CD14-positive monocyte (primary cell): ENCODE results near the gene SEC63. TPM values are rescaled to one million over a fixed set of nuclear protein-coding genes. Genes with fewer than 3 reads are reported as not detected.

Source experiments
- DNase-seq, 3 donors: peaks; one replicate each; pipeline ENCODE4 v3.0.0-alpha.2; 2011 to 2022
- H2AFZ ChIP-seq: 2 replicates; pipeline ENCODE4 v1.6.0; 2012; ENCODE audit warnings: mild to moderate bottlenecking, low read depth, low read length, inconsistent platforms; ENCODE audit not compliant: insufficient read depth, poor library complexity, severe bottlenecking
- H3K27ac ChIP-seq, 2 donors: 1 replicate in 1 of 2; 2 replicates in 1 of 2; pipeline ENCODE4 v1.5.1; 2012 to 2013; ENCODE audit warnings: low read length in 2 of 2, control low read depth in 1 of 2, inconsistent platforms in 1 of 2, low read depth in 1 of 2, mild to moderate bottlenecking in 1 of 2
- H3K27me3 ChIP-seq, 2 donors: one replicate each; pipeline versions ENCODE4 v1.6.0 to v1.6.1; 2011 to 2013; ENCODE audit warnings: low read length in 2 of 2; ENCODE audit not compliant: control insufficient read depth in 2 of 2, insufficient read depth in 2 of 2
- H3K36me3 ChIP-seq, 2 donors: replicated peaks in 1 of 2; 1 replicate in 1 of 2; 2 replicates in 1 of 2; pipeline versions ENCODE4 v1.5.1 to v1.6.1; 2012 to 2013; ENCODE audit warnings: low read length in 2 of 2, control low read depth in 1 of 2, inconsistent platforms in 1 of 2, mild to moderate bottlenecking in 1 of 2; ENCODE audit not compliant: insufficient read depth in 2 of 2, control insufficient read depth in 1 of 2
- H3K4me1 ChIP-seq, 2 donors: 1 replicate in 1 of 2; 2 replicates in 1 of 2; pipeline versions ENCODE4 v1.5.1 to v1.6.1; 2012 to 2013; ENCODE audit warnings: low read length in 2 of 2, control low read depth in 1 of 2, inconsistent platforms in 1 of 2, mild to moderate bottlenecking in 1 of 2, moderate library complexity in 1 of 2; ENCODE audit not compliant: insufficient read depth in 2 of 2, control insufficient read depth in 1 of 2
- H3K4me2 ChIP-seq: replicated peaks from 2 replicates; pipeline ENCODE3; 2012; ENCODE audit warnings: low read length, moderate library complexity, mild to moderate bottlenecking; ENCODE audit not compliant: poor library complexity, severe bottlenecking; ENCODE audit errors: extremely low read depth
- H3K4me3 ChIP-seq, 3 experiments: fragments of 200-600 bp in 1 of 3; sonication (generic) in 1 of 3; replicated peaks in 1 of 3; 1 replicate in 2 of 3; 2 replicates in 1 of 3; pipeline ENCODE4 v1.5.1; 2011 to 2013; ENCODE audit warnings: low read length in 3 of 3, mild to moderate bottlenecking in 3 of 3, control low read depth in 2 of 3, low read depth in 2 of 3, inconsistent platforms in 1 of 3, moderate library complexity in 1 of 3
- H3K79me2 ChIP-seq: 2 replicates; pipeline ENCODE4 v1.6.0; 2012; ENCODE audit warnings: mild to moderate bottlenecking, control low read depth, inconsistent platforms, low read length, moderate library complexity; ENCODE audit not compliant: insufficient read depth
- H3K9ac ChIP-seq: 2 replicates; pipeline ENCODE4 v1.6.0; 2017; ENCODE audit warnings: low read length, mild to moderate bottlenecking; ENCODE audit not compliant: insufficient read depth, poor library complexity, severe bottlenecking
- H3K9me3 ChIP-seq, 2 donors: replicated peaks in 1 of 2; 1 replicate in 1 of 2; 2 replicates in 1 of 2; pipeline versions ENCODE4 v1.5.1 to v1.6.1; 2012 to 2013; ENCODE audit warnings: low read length in 2 of 2, control low read depth in 1 of 2; ENCODE audit not compliant: control insufficient read depth in 1 of 2, insufficient read depth in 1 of 2
- H4K20me1 ChIP-seq: 2 replicates; pipeline ENCODE4 v1.6.0; 2012; ENCODE audit warnings: mild to moderate bottlenecking, low read length, control low read depth, moderate library complexity; ENCODE audit not compliant: insufficient read depth
- H3K27ac Mint-ChIP-seq, 7 donors: one replicate each; pipeline ENCODE4 v1.8.0; 2020; ENCODE audit warnings: mild to moderate bottlenecking in 7 of 7, mixed read lengths in 7 of 7, moderate library complexity in 6 of 7, inconsistent platforms in 2 of 7
- H3K27me3 Mint-ChIP-seq, 3 donors: one replicate each; pipeline ENCODE4 v1.8.0; 2021 to 2022; ENCODE audit warnings: low read depth in 3 of 3, mild to moderate bottlenecking in 3 of 3, mixed read lengths in 3 of 3, moderate library complexity in 3 of 3, inconsistent platforms in 1 of 3
- H3K36me3 Mint-ChIP-seq, 2 donors: one replicate each; pipeline ENCODE4 v1.8.0; 2020; ENCODE audit warnings: mixed read lengths in 2 of 2, inconsistent platforms in 1 of 2, mild to moderate bottlenecking in 1 of 2
- H3K4me1 Mint-ChIP-seq: one replicate; pipeline ENCODE4 v1.8.0; 2020; ENCODE audit warnings: mild to moderate bottlenecking, mixed read lengths
- H3K4me3 Mint-ChIP-seq, 2 donors: one replicate each; pipeline ENCODE4 v1.8.0; 2020; ENCODE audit warnings: mild to moderate bottlenecking in 2 of 2, mixed read lengths in 2 of 2, moderate library complexity in 1 of 2
- H3K9me3 Mint-ChIP-seq, 7 donors: one replicate each; pipeline ENCODE4 v1.8.0; 2020 to 2022; ENCODE audit warnings: mixed read lengths in 7 of 7, mild to moderate bottlenecking in 6 of 7, moderate library complexity in 6 of 7, inconsistent platforms in 2 of 7
- WGBS: methylation state at CpG from one replicate; pipeline ENCODE4 v1.1.5; 2013; ENCODE audit warnings: missing lambda C conversion rate; ENCODE audit not compliant: insufficient coverage; 5-methylcytosine and 5-hydroxymethylcytosine counted together
- intact Hi-C, 2 donors: fragments of 100-400 bp; cut with micrococcal nuclease; formaldehyde crosslinking; loops; one replicate each; pipeline versions ENCODE4 v1.15.0 to v1.15.1; 2023
- polyA plus RNA-seq, 3 donors: library from polyadenylated mRNA; depleted of rRNA in 1 of 3; unstranded in 2 of 3; stranded (reverse) in 1 of 3; fragments of 300-500 nt in 2 of 3; fragments of >200 nt in 1 of 3; fragmentation: Illumina TruSeq in 2 of 3; gene quantifications; 1 replicate in 2 of 3; 2 replicates in 1 of 3; pipeline ENCODE4 v1.2.3, GENCODE V29; 2012 to 2021
- TF ChIP-seq, protein P1 (sequence below): fragments of 200-600 bp; IDR thresholded peaks from one replicate; pipeline ENCODE4 v1.8.0; 2022; ENCODE audit warnings: antibody characterized with exemption, mild to moderate bottlenecking

Gene SEC63
- polyA plus RNA-seq, 3 donors, result 12.0 to 33.7 (median 12.7) TPM

DNA sequence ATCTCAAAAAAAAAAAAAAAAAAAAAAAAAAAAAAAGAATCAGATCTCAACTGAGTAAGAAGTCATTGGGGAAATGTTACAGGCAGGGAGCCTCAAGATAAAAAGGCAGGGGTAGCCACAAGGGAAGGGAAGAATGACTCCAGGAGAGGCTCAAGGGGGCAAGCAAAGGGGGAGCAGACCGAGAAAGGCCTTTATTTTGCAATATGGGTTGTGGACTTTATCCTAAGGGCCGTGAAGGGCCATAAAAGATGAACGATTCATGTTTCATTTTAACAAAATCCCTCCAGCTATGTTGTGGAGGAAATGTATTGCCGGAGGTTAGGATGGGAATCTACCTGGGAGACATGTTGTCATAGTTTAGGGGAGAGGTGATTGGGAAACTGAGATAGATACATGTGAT lies 25.8 kb upstream of the SEC63 start:
- no peak overlapping the region for H2AFZ ChIP-seq
- H3K36me3 ChIP-seq, result no peaks in the 10 kb centered on the region
- no peak for DNase-seq
- TF ChIP-seq, protein P1, sequence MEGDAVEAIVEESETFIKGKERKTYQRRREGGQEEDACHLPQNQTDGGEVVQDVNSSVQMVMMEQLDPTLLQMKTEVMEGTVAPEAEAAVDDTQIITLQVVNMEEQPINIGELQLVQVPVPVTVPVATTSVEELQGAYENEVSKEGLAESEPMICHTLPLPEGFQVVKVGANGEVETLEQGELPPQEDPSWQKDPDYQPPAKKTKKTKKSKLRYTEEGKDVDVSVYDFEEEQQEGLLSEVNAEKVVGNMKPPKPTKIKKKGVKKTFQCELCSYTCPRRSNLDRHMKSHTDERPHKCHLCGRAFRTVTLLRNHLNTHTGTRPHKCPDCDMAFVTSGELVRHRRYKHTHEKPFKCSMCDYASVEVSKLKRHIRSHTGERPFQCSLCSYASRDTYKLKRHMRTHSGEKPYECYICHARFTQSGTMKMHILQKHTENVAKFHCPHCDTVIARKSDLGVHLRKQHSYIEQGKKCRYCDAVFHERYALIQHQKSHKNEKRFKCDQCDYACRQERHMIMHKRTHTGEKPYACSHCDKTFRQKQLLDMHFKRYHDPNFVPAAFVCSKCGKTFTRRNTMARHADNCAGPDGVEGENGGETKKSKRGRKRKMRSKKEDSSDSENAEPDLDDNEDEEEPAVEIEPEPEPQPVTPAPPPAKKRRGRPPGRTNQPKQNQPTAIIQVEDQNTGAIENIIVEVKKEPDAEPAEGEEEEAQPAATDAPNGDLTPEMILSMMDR, result no peak
- H3K36me3 Mint-ChIP-seq, result no peaks in the 10 kb centered on the region
- H3K27me3 Mint-ChIP-seq, result peaks cover 0 to 5% (median 5%) of the 10 kb centered on the region in 3 donors
- no peaks in the 10 kb centered on the region for H4K20me1 ChIP-seq
- no peaks in the 10 kb centered on the region for H3K79me2 ChIP-seq
- no peaks in the 10 kb centered on the region for H3K27me3 ChIP-seq
- no peaks in the 10 kb centered on the region for H3K4me1 Mint-ChIP-seq
- no peak overlapping the region for H3K4me3 Mint-ChIP-seq
- no peak overlapping the region for H3K4me3 ChIP-seq
- H3K9me3 ChIP-seq, result no peaks in the 10 kb centered on the region
- H3K4me1 ChIP-seq, result no peaks in the 10 kb centered on the region
- H3K27ac ChIP-seq, result no peak overlapping the region
- no peak overlapping the region for H3K9ac ChIP-seq
- peaks cover 0 to 2% (median 0%) of the 10 kb centered on the region in 7 donors for H3K9me3 Mint-ChIP-seq
- intact Hi-C loops, result no loop called here
- no peak overlapping the region for H3K27ac Mint-ChIP-seq
- H3K4me2 ChIP-seq, result no peak overlapping the region
- WGBS, result 100% methylated on average over 2 of the region's 4 CpGs

GRCh38 chr6:107982486-107982885 lies 24.5 kb upstream of the SEC63 start:
- intact Hi-C loops, result no loop called here
- DNase-seq, result no peak
- no peak overlapping the region for H3K27ac Mint-ChIP-seq

More at GRCh38 chr6:107982486-107982885, 24.5 kb upstream of the SEC63 start:
- Histone ChIP-seq H3K9ac (no peak overlapping the region), H3K27ac (no peak overlapping the region), H3K4me1 (no peaks in the 10 kb centered on the region), H4K20me1 (no peaks in the 10 kb centered on the region), H3K79me2 (no peaks in the 10 kb centered on the region), H3K9me3 (no peaks in the 10 kb centered on the region), H3K36me3 (no peaks in the 10 kb centered on the region), H3K27me3 (no peaks in the 10 kb centered on the region), H2AFZ (no peak overlapping the region), H3K4me2 (no peak overlapping the region), H3K4me3 (no peak overlapping the region)
- H3K27me3 Mint-ChIP-seq, result peaks cover 0 to 5% (median 5%) of the 10 kb centered on the region in 3 donors
- 92% methylated on average over 1 of the region's 1 CpG for WGBS
- peaks cover 0 to 2% (median 0%) of the 10 kb centered on the region in 7 donors for H3K9me3 Mint-ChIP-seq
- no peaks in the 10 kb centered on the region for H3K4me1 Mint-ChIP-seq
- TF ChIP-seq, protein P1, result no peak
- no peaks in the 10 kb centered on the region for H3K36me3 Mint-ChIP-seq
- no peak overlapping the region for H3K4me3 Mint-ChIP-seq
